Sigmoid colon (tissue), 4 donors: Measurements from ENCODE around the gene KCNJ6.

ENCODE experiments used
- POLR2A ChIP-seq, 2 donors: fragments of 450-650 bp; IDR thresholded peaks; one replicate each; pipeline ENCODE4 v1.6.1; 2016; ENCODE audit warnings: antibody characterized with exemption in 2 of 2, mild to moderate bottlenecking in 2 of 2, moderate library complexity in 2 of 2
- POLR2AphosphoS5 ChIP-seq, 4 donors: sonication (generic); formaldehyde crosslinking; IDR thresholded peaks; one replicate each; pipeline ENCODE4 v1.6.1; 2017; ENCODE audit warnings: antibody characterized with exemption in 4 of 4
- TF ChIP-seq, protein P1 (sequence below), 4 experiments: fragments of 450-650 bp in 3 of 4; fragments of 200-600 bp in 1 of 4; IDR thresholded peaks; one replicate each; pipeline ENCODE4 v1.5.1; 2016 to 2019; ENCODE audit warnings: antibody characterized with exemption in 4 of 4, mild to moderate bottlenecking in 3 of 4, moderate library complexity in 2 of 4

DNA sequence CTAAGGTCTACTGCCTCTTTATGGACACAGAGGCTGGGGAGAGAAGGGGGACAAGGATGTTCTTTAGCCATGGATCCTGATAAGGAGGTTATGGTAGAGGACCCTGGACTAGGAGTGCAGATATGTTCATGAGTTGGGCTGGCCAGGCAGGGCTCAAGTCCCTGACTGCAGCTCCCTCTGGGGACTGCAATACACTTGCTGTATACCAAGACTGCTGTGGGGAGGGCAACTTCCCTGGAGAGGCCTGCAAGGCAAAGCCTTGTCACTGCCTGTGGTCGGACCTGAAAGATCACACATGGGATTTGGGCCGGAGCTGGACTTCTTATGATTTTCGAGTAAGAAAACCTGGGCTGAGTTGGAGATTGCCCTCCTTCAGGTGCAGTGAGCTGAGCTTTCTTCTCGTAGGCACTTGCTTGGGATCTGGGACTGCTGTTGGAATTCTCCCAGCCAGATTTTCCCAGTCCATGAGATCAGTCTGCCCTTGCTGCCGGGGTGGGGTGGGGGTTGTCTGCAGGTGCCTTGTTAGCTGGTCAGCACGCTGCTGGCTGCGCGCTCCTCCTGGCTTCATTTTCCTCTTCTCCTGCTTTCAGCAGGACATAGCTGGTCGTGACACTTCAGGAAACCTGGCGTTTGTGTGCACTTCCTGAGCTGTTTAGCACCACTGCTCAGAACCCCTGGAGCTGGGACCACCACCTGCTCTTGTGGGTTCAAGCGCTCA, 49.0 kb upstream of the KCNJ6 start:
- no peak for TF ChIP-seq POLR2A (IDR thresholded peaks at IDR 0.05)
- TF ChIP-seq, protein P1, sequence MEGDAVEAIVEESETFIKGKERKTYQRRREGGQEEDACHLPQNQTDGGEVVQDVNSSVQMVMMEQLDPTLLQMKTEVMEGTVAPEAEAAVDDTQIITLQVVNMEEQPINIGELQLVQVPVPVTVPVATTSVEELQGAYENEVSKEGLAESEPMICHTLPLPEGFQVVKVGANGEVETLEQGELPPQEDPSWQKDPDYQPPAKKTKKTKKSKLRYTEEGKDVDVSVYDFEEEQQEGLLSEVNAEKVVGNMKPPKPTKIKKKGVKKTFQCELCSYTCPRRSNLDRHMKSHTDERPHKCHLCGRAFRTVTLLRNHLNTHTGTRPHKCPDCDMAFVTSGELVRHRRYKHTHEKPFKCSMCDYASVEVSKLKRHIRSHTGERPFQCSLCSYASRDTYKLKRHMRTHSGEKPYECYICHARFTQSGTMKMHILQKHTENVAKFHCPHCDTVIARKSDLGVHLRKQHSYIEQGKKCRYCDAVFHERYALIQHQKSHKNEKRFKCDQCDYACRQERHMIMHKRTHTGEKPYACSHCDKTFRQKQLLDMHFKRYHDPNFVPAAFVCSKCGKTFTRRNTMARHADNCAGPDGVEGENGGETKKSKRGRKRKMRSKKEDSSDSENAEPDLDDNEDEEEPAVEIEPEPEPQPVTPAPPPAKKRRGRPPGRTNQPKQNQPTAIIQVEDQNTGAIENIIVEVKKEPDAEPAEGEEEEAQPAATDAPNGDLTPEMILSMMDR (IDR thresholded peaks at IDR 0.05), result no peak
- no peak for TF ChIP-seq POLR2AphosphoS5 (IDR thresholded peaks at IDR 0.05)
